Measurements from ENCODE around the gene ZSCAN10. TPM values are rescaled to one million over a fixed set of nuclear protein-coding genes. Genes with fewer than 3 reads are reported as not detected.
A peak's percentile ranks its signal among the peaks of the same experiment; 100 is the strongest.
"Not testable (repeated sequence)": the region's sequence is repeated elsewhere in the genome, so short reads cannot be mapped to it uniquely, and the experiment has no call there.

The ZSCAN10 gene
- total RNA-seq, 1 donor from 2014 or later: not detected

DNA sequence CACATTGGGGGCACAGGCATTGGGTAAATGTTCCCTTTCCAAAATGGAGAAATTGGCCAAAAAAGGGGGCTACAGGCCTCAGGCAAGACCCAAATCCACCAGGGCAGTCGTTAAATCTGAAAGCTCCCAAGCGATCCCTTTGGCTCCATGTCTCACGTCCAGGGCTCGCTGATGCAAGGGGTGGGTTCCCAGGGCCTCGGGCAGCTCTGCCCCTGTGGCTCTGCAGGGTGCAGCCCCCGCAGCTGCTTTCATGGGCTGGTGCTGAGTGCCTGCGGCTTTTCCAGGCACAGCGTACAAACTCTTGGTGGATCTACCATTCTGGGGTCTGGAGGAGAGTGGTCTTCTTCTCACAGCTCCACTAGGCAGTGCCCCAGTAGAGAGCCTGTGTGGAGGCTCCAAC lies 15.7 kb downstream of the ZSCAN10 start:
- DNase-seq: not testable (repeated sequence)

DNA sequence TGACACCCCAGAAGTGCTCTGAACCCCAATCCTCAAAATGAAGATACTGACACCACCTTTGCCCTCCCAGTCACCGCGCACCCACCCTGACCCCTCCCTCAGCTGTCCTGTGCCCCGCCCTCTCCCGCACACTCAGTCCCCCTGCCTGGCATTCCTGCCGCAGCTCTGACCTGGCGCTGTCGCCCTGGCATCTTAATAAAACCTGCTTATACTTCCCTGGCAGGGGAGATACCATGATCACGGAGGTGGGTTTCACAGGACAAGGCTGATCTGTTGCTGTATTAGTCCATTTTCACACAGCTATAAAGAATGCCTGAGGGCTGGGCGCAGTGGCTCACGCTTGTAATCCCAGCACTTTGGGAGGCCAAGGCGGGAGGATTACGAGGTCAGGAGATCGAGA lies 17.1 kb downstream of the ZSCAN10 start:
- DNase-seq: not testable (repeated sequence)

DNA sequence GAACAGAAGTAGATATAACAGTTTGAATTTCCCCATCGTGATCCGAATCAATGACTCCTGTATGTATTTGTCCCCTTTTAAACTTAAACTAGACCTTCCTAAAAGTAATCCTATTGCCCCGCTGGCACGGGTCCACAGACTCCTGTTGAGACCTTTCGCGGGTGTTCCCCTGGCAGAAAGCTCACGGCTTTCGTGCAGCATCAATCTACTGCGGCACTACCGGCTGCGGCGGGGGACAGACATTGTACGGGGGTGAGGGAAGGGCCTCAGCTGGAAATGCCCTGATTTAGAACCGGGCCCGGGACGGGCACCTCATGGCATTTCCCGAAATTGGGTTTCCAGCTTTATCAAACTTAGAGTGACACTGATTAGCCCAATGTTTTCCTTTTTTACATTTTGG lies 19.1 kb downstream of the ZSCAN10 start:
- DNase-seq: no peak

DNA sequence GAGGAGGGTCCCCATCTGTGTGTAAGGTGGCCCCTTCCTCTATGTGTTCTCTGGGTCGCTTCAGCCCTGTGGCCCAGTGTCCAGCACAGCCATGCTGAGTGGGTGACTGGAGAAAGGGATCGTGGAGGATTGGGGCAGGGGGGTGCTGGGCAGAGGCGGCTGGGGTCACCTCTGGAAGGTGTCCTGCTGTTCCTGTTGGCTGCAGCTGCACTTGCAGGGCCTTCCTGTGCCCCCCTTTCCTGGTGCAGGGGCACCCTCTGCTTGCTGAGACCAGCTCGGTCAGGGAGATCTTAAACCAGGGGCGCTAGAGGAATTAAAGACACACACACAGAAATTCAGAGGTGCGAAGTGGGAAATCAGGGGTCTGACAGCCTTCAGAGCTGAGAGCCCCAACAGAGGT lies 22.5 kb downstream of the ZSCAN10 start:
- DNase-seq: no peak

DNA sequence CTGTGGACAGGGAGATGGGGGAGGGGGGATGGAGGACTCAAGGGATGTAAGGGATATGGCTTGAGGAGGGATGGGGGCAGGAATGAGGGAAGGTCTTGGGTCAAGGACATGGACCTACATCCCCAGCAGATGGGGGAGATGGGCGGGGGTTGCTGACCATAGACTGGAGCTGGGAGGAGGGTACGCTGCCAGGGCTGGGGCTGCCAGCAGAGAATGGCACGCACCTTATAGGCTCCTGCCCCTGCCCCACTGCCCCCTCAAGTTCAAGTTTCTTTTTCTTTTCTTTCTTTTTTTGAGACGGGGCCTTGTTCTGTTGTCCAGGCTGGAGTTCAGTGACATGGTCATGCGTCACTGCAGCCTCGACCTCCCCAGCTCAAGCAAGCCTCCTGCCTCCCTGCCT lies 23.1 kb downstream of the ZSCAN10 start:
- not testable (repeated sequence) for DNase-seq

DNA sequence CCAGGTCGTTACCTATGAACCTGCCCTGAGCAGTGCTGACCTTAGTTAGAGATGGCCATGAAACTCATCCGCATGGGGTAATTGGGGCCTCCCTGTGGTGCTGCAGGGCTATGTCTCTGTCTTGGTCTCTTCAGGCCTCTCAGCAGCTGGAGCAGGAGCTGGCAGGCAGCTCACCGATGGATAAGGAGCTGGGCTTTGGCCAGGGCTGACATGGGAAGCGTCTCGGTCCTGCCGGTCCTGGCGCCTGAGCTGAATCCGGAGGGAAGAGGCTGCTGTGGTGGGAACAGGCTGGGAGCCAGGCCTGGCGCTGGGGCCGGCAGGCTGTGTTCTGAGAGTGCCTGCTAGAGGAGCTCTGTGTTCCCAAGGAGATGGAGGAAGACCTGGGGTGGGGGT lies 23.6 kb downstream of the ZSCAN10 start:
- no peak for DNase-seq

DNA sequence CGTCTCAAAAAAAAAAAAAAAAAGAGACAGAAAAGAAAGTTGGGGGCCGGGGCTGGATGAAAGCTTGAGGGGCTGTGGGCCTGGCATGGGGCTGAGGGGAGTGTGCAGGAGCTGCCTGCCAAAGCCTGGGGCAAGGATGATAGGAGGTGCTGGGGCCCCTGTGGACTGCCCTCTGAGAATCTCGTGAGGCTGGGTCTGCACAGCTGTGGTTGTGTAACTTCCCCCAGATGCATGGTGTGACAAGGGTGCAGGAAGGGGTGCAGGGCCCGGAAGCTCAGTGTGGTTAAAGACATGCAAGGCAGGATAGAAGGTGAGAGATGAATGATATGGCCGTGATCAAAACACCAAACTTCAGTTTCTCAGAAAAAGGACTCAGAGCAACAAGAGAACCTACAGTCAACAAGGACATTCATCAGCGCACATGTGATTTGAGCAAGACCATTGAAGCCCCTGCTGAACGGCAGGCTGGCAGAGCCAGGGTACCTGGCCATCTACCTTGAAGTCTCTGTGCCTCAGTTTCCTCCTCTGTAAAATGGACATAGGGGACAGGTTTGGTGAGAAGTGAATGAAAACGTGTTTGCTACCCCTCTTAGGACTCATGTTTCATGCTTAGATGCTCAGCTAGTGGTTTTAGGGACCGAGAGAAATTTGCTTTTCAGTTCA lies 24.1 kb downstream of the ZSCAN10 start:
- DNase-seq: no peak

DNA sequence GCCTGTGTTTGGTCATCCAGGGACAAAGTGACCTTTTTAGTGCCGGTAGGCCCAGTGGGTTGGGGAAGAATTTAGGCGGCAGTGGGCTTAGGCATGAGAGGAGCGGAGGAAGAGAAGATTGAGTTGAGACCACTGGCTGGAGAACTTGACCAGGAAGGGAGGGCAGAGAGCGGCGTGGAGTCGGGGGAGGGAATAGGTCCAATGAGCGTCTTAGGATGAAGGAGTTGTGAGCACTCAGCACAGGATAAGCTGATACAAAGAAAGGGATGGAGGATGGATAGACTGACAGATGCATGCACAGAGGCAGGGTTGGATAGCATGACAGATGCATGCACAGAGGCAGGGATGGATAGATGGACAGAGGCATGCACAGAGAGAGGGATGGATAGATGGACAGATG lies 25.6 kb downstream of the ZSCAN10 start:
- no peak for DNase-seq

DNA sequence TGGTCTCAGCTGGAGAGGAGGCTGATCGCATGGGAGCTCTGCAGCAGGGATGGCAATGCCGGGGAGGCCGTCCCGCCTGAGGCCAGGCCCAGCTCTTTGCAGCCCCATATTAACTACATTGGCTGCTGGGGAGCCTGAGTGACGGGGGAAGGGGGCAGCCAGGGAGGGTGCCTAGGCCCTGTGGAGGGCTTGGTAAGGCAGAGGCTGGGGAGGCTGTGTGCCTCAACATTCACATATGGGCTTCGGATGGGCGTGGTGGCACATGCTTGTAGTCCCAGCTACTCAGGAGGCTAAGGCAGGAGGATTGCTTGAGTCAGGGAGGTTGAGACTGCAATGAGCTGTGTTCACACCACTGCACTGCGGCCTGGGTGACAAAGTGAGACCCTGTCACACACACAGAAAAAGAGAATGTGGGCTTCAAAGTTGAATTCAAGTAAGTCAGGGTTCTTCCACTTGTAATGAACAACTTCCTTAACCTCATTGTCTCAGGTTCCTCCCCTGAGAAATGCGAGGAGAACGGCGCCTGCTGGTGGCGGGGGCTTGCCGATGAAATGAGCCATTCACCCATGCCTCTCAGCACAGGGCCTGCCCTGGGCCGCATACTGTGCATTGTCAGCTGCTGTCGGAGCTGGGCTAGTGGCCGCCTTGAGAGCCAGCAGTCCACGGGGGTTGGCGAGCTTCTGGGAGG lies 26.4 kb downstream of the ZSCAN10 start:
- DNase-seq: not testable (repeated sequence)

DNA sequence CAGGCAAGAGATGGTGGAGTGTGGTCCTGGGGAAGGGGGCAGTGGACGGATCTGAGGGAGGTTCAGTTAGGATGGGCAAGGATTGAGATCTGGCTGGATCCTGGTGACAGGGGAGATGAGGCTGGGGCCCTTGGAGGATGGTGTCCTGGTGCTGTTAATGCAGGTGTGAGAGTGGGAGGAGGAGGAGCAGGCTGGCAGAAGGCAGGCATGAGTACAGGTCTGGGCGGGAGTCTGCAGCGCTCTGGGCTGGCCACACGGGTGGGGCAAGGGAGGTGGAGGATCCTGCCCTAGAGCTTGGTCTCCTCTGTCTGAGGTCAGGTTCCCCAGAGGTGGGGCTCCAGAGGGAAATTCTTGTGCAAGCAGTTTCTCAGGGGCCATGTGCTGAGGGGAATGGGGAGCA lies 26.9 kb downstream of the ZSCAN10 start:
- not testable (repeated sequence) for DNase-seq

DNA sequence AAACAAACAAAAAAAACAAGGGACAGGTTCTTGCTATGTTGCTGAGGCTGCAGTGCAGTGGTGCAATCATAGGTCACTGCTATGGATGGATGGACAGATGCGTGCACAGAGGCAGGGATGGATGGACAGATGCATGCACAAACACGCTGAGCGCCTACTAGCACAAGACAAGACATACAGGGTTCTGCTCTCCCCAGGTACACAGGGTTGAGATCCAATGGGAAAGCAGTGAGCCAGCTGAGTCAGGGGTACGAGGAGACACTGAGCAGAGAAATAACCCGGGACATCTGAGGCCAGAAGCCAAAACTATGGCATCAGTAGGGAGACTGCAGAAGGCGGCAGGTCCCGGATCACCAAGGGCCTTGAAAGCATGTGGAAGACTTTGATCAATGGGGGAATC lies 27.4 kb downstream of the ZSCAN10 start:
- no peak for DNase-seq

DNA sequence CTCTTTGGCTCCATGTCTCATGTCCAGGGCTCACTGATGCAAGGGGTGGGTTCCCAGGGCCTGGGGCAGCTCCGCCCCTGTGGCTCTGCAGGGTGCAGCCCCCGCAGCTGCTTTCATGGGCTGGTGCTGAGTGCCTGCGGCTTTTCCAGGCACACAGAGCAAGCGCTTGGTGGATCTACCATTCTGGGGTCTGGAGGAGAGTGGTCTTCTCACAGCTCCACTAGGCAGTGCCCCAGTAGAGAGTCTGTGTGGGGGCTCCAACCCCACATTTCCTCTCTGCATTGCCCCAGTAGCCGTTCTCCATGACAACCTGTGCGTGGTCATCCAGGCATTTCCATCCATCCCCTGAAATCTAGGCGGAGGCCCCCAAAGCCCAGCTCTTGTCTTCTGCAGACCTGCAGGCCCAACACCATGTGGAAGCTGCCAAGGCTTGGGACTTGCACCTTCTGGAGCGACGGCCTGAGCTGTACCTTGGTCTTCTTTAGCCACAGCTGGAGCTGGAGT lies 28.4 kb downstream of the ZSCAN10 start:
- DNase-seq: no peak

DNA sequence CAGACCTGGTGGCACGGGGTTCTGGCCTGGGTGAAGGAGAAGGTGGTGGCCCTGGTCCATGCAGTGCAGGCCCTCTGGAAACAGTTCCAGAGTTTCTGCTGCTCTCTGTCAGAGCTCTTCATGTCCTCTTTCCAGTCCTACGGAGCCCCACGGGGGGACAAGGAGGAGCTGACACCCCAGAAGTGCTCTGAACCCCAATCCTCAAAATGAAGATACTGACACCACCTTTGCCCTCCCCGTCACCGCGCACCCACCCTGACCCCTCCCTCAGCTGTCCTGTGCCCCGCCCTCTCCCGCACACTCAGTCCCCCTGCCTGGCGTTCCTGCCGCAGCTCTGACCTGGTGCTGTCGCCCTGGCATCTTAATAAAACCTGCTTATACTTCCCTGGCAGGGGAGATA lies 29.9 kb downstream of the ZSCAN10 start:
- DNase-seq: not testable (repeated sequence)

DNA sequence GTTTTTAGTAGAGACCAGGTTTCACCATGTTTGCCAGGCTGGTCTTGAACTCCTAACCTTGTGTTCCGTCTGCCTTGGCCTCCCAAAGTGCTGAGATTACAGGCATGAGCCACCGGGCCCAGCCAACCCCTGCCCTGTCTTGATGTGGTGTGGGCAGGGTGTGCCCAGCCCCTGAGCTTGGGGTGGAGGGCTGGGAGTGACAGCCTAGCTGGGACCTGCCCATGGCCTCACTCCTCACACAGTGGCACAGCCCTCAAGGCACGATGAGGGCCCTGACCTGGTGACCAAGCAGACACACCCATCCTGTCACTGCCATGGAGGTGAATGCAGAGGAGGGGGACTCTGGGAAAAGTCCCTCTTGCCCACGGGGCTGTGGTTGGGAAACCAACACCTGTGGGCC lies 30.6 kb downstream of the ZSCAN10 start:
- DNase-seq: no peak

DNA sequence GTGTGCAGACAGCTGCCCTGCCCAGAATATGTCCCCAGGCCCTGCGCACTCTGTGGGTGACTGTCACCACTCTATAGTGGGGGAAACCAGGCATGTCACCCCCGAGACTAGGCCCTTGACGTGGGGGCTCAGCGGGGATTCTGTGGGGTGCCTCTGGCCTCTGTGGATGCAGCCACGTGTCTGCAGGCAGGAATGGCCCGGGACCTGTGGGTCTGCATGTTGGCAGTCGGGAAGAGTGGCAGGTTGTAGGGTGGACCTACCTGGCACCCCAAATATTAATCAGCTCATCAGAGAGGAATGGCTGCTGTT lies 32.7 kb downstream of the ZSCAN10 start:
- no peak for DNase-seq

DNA sequence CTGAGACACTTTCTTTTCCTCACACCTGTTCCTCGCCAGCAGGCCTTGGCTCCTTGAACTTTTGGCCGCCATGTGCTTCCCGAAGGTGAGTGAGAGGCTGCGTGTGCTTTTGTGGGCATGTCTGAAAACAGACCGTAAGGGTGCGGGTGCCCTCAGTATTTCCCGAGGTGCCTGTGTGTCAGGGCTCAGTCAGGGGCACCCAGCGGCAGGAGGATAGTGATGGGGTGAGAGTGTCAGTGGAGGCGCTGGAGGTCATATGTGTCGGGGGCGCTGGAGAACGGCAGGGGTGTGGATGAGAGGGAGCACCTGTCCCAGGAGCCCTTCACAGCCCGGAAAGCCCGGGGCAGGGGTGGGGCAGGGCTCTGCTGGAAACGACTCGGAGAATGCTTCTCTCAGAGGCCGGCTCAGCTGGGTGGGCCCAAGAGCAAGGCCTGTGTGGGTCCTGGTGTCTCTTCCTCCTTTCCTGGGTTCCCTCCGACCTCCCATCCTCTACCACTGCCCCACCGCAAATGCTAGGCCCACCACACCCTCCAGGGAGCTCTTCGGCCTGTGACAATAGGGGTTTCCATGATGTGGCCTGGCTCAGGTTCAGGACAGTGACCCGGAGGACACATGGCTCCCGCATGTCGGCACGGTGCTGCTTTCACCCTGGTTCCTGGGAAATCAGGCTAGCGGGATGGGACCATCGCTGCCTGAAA lies 33.2 kb downstream of the ZSCAN10 start:
- DNase-seq: no peak

DNA sequence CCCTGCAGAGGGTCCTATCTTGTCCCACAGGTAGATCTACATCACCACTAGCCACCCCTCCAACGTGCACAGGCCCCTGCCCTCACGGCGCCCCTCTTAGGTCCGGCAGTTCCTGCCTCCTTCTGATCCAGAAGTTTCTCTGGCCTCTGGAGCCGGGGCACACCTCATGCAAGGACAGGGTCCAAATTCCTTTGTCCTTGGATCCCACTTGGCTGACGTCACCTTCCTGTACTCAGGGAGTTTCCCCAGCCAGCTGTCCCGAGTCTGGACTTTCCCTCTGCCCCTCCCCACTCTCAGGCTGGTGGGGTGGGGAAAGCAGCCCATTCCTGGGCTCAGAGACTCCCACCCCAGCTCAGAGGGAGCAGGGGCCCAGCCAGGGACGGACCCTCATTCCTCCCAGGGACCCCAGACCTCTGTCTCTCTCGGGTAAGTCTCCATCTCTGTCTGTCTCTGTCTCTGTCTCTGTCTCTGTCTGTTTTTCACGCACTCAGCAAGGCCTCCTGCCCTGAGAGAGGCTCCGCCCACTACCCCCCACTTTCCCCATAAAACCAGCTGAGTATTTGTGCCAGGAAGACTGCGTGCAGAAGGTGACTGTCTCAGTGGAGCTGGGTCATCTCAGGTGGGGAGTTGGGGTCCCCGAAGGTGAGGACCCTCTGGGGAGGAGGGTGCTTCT lies 33.9 kb downstream of the ZSCAN10 start, which contains the start of gene IL32:
Gene IL32, plus strand, starts transcription at position 572 of the 673 bp plus-strand sequence. CDS start 172 bp downstream, outside the sequence.
- peak; percentile 94 for DNase-seq

DNA sequence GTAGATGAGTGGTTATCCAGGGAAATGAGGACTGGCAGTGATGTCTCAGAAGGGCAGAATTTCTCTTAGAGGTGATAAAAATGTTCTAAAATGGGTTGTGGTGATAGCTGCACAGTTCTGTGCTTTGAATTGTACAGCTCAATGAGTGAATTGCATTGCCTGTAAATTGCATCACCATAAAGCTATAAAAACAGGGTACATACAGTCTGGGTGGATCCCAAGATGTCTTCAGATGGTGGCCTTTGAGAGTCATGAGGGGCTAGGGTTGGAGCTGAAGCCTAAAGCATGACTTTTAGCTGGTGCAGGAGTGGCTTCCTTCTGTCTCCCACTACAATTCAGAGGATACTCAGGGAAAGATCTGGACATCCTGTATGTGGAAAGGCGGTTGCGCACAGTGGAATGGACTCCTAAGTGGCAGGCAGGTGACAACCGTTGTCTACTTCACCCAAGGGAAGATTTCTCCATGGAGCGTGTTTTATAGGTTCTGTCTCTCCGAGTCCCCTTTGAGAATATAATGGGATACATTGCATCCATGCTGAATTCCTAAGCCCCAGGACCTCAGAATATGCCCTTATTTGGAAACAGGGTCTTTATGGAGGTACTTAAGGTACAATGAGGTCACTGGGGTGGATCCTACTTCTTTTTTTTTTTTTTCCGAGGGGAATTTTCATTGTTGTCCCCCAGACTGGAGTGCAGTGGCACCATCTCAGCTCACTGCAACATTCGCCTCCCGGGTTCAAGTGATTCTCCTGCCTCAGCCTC lies 35.3 kb downstream of the ZSCAN10 start:
- DNase-seq: no peak

DNA sequence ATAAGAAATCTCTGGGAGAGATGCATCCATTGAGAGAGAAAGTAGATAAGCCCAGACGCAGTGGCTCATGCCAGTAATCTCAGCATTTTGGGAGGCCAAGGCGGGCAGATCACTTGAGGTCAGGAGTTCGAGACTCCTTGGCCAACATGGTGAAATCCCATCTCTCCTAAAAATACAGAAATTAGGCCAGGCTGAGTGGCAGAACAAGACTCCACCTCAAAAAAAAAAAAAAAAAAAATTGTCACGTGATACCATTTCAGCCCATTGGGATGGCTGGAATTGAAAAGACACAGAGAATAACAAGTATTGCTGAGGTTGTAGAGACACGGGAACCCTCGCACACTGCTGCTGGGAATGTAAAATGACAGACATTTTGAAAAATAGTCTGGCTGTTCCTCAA lies 36.5 kb downstream of the ZSCAN10 start:
- DNase-seq: no peak

DNA sequence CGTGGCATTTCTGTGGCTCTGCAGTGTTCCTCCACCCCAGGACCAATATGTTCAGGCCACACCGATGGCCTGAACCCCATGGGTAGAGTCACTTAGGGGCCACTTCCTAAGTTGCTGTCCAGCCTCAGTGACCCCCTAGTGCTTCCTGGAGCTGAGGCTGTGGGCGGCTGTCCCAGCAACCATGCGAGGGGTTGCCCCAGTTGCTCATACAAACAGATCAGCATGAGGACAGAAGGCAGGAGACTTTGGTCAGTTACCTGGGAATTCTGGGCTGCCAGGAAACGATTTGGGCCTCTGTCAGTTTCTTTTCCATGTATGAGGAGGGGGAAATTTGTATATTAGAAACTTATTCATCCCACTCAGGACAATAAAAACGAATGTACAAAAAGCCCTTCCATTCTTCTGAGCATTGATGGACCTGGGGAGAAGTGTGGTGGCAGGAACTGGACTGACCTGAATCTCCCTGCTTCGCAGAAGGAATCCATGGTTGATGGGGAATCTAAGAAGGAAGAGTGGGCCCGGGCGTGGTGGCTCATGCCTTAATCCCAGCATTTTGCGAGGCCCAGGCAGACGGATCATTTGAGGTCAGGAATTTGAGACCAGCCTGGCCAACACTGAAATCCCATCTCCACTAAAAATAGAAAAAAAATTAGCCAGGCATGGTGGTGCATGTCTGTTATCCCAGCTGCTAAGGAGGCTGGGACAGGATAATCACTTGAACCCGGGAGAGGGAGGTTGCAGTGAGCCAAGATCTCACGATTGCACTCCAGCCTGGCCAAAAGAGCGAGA lies 38.6 kb downstream of the ZSCAN10 start:
- DNase-seq: no peak

DNA sequence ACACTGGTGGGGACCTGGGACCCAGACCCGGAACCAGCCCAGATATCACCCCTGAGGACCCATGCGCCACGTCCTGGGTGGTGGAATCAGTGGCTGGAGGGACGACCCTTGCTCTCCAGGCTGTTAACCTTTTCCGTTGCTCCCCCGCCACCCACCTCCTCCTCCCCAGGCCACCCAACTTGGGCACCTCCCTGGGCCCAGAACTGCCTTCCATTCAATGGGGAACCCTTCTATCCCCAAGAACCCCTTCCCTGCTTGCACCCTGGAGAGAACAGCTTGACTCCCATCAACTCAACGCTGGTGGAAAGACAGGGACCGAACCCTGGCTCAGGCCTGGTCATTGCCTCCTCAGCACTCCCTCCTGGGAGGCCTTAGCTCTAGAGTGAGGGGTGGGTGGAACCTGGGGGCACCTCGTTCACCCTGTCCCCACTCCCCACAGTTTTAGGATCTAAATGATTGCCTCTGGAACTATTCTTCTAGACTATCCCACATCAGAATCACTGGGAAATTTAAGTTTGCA lies 39.3 kb downstream of the ZSCAN10 start:
- DNase-seq: no peak
